Testis (tissue), 2 donors: ENCODE results near the gene GRIK4.

Experiments used
- CTCF ChIP-seq, 3 experiments: fragments of 450-650 bp in 2 of 3; fragments of 200-600 bp in 1 of 3; sonication (generic) in 1 of 3; IDR thresholded peaks; one replicate each; pipeline ENCODE4 v1.5.1; 2016 to 2019; ENCODE audit warnings: antibody characterized with exemption in 3 of 3, mild to moderate bottlenecking in 2 of 3, moderate library complexity in 1 of 3
- POLR2A ChIP-seq: fragments of 450-650 bp; IDR thresholded peaks from one replicate; pipeline ENCODE4 v1.6.1; 2017; ENCODE audit warnings: antibody characterized with exemption, mild to moderate bottlenecking, moderate library complexity

- TF ChIP-seq CTCF (IDR thresholded peaks at IDR 0.05), result no peak
- TF ChIP-seq POLR2A, result no peak
Observed at GRCh38 chr11:120882175-120882574, 370.6 kb downstream of the GRIK4 start.
